ENCODE data around the gene EPM2A. TPM values are rescaled to one million over a fixed set of nuclear protein-coding genes. Genes with fewer than 3 reads are reported as not detected.

Gene EPM2A
- polyA plus RNA-seq, 1 donor from 2014 or later, result 15.4 TPM

DNA sequence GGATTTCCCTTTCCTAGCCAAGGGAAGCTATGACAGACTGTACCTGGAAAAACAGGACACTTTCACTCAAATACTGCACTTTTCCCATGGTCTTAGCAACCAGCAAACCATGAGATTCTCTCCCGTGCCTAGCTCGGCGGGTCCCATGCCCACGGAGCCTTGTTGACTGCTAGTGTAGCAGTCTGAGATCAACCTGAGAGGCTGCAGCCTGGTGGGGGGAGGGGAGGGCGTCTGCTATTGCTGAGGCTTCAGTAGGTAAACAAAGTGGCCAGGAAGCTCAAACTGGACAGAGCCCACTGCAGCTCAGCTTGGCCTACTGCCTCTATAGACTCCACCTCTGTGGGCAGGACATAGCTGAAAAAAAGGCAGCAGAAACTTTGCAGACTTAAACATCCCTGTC is 61.8 kb downstream of the EPM2A start:
- Histone ChIP-seq H3K9me3 (ENCODE audit: low read length) (peaks cover 4% of the 10 kb centered on the region), H3K27ac (ENCODE audit: low read length) (no peak overlapping the region), H3K9me2 (ENCODE audit: insufficient read depth, low read length) (no peaks in the 10 kb centered on the region), H3K9ac (ENCODE audit: low read length) (no peak overlapping the region), H4K20me1 (ENCODE audit: insufficient read depth) (no peaks in the 10 kb centered on the region), H2AFZ (ENCODE audit: low read depth, low read length) (no peak overlapping the region), H3K4me3 (ENCODE audit: low read length) (no peak overlapping the region), H3F3A (ENCODE audit: insufficient read depth, low read length, poor library complexity, severe bottlenecking) (no peaks in the 10 kb centered on the region), H3K79me2 (replicated peaks; ENCODE audit: insufficient read depth, low read length) (no peaks in the 10 kb centered on the region), H3K36me3 (ENCODE audit: insufficient read depth, low read length) (no peaks in the 10 kb centered on the region), H3K4me2 (ENCODE audit: low read length) (no peak overlapping the region), H3K27me3 (ENCODE audit: insufficient read depth, low read depth, low read length) (no peaks in the 10 kb centered on the region)
- no peak for TF ChIP-seq EZH2 (IDR thresholded peaks at IDR 0.05; ENCODE audit: borderline replicate concordance, insufficient read depth, low read length, poor library complexity, severe bottlenecking)
- TF ChIP-seq RAD21 (conservative IDR thresholded peaks at IDR 0.05), result no peak
- no peak for TF ChIP-seq EP300 (conservative IDR thresholded peaks at IDR 0.05; ENCODE audit: poor library complexity, severe bottlenecking)
- TF ChIP-seq SMC3 (conservative IDR thresholded peaks at IDR 0.05; ENCODE audit: poor library complexity), result no peak
- TF ChIP-seq MXI1 (conservative IDR thresholded peaks at IDR 0.05; ENCODE audit: poor library complexity, severe bottlenecking), result no peak
- TF ChIP-seq POLR2AphosphoS5 (IDR thresholded peaks at IDR 0.05), result no peak
- TF ChIP-seq CTCF (IDR thresholded peaks at IDR 0.05; ENCODE audit: poor library complexity, severe bottlenecking), result no peak

DNA sequence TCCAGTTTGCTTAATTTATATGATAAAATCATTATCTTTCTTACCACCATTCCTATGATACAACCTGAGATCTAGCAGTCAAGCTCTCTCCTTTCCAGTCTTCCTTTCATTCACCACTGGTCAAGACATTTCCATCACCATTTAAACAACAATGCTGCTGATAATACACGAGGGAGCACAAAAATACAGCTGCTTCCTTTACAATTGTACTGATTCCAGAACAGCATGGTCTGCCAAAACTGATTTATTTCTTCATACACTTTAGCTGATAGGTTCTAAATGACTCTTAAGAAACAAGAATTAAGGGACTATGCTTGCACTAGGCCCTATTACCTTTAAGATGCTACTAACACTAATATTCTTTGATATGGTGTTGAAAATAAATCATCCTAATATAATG is 65.0 kb downstream of the EPM2A start:
- no peaks in the 10 kb centered on the region for H3K9me3 ChIP-seq (ENCODE audit: low read length)
- H3F3A ChIP-seq (ENCODE audit: insufficient read depth, low read length, poor library complexity, severe bottlenecking), result no peaks in the 10 kb centered on the region
- H3K9me2 ChIP-seq (ENCODE audit: insufficient read depth, low read length), result no peaks in the 10 kb centered on the region
- no peak overlapping the region for H2AFZ ChIP-seq (ENCODE audit: low read depth, low read length)
- no peaks in the 10 kb centered on the region for H3K36me3 ChIP-seq (ENCODE audit: insufficient read depth, low read length)
- H3K27me3 ChIP-seq (ENCODE audit: insufficient read depth, low read depth, low read length), result no peaks in the 10 kb centered on the region
- H3K27ac ChIP-seq (ENCODE audit: low read length), result no peak overlapping the region
- TF ChIP-seq POLR2AphosphoS5 (IDR thresholded peaks at IDR 0.05) (no peak), TAF1 (IDR thresholded peaks at IDR 0.05; ENCODE audit: low read depth) (no peak), CTCF (IDR thresholded peaks at IDR 0.05; ENCODE audit: poor library complexity, severe bottlenecking) (no peak), REST (IDR thresholded peaks at IDR 0.05; ENCODE audit: borderline replicate concordance) (no peak), MXI1 (conservative IDR thresholded peaks at IDR 0.05; ENCODE audit: poor library complexity, severe bottlenecking) (no peak), EP300 (conservative IDR thresholded peaks at IDR 0.05; ENCODE audit: poor library complexity, severe bottlenecking) (no peak), EZH2 (IDR thresholded peaks at IDR 0.05; ENCODE audit: borderline replicate concordance, insufficient read depth, low read length, poor library complexity, severe bottlenecking) (no peak), SMC3 (conservative IDR thresholded peaks at IDR 0.05; ENCODE audit: poor library complexity) (no peak), RAD21 (conservative IDR thresholded peaks at IDR 0.05) (no peak)
- H3K4me3 ChIP-seq (ENCODE audit: low read length), result no peak overlapping the region
- no peaks in the 10 kb centered on the region for H4K20me1 ChIP-seq (ENCODE audit: insufficient read depth)
- H3K79me2 ChIP-seq (replicated peaks; ENCODE audit: insufficient read depth, low read length), result no peaks in the 10 kb centered on the region
- no peak overlapping the region for H3K4me2 ChIP-seq (ENCODE audit: low read length)
- H3K9ac ChIP-seq (ENCODE audit: low read length), result no peak overlapping the region
